HG02610 (cell line): ENCODE data around the gene SLC25A42.
"Not testable (repeated sequence)": the region's sequence is repeated elsewhere in the genome, so short reads cannot be mapped to it uniquely, and the experiment has no call there.

Experiments
- ATAC-seq: cut with Tn5 transposase; IDR thresholded peaks from one replicate; pipeline ENCODE4 v1.9.1; 2021; ENCODE audit warnings: mild to moderate bottlenecking, moderate library complexity; ENCODE audit not compliant: unreplicated experiment

The SLC25A42 gene

GRCh38 chr19:19068659-19069654, 5.2 kb downstream of the SLC25A42 start:
- ATAC-seq: no peak

GRCh38 chr19:19071897-19072296, 8.1 kb downstream of the SLC25A42 start:
- ATAC-seq: no peak

- ATAC-seq: no peak
These were observed 10.5 kb downstream of the SLC25A42 start for GRCh38 chr19:19074196-19074882.

- no peak for ATAC-seq
These were observed 11.3 kb downstream of the SLC25A42 start for GRCh38 chr19:19075126-19075525.

GRCh38 chr19:19076476-19076875, 12.7 kb downstream of the SLC25A42 start:
- ATAC-seq: no peak

- no peak for ATAC-seq
These were observed 13.3 kb downstream of the SLC25A42 start for GRCh38 chr19:19077103-19077502.

- ATAC-seq: no peak
These were observed 15.0 kb downstream of the SLC25A42 start for GRCh38 chr19:19078801-19079200.

GRCh38 chr19:19079571-19079970, 15.8 kb downstream of the SLC25A42 start:
- ATAC-seq: no peak

- no peak for ATAC-seq
These were observed 17.9 kb downstream of the SLC25A42 start for GRCh38 chr19:19081642-19082151.

- ATAC-seq: no peak
These were observed 19.8 kb downstream of the SLC25A42 start for GRCh38 chr19:19083413-19084178.

- no peak for ATAC-seq
These were observed 23.9 kb downstream of the SLC25A42 start for GRCh38 chr19:19087676-19088075.

- ATAC-seq: no peak
These were observed 30.7 kb downstream of the SLC25A42 start for GRCh38 chr19:19094513-19094912.

GRCh38 chr19:19095691-19096090, 31.9 kb downstream of the SLC25A42 start:
- ATAC-seq: no peak

GRCh38 chr19:19096641-19097627, 33.1 kb downstream of the SLC25A42 start:
- no peak for ATAC-seq

GRCh38 chr19:19098084-19098702, 34.4 kb downstream of the SLC25A42 start:
- ATAC-seq: no peak

GRCh38 chr19:19098703-19099632, 35.2 kb downstream of the SLC25A42 start:
- ATAC-seq: no peak

GRCh38 chr19:19101540-19101939, 37.7 kb downstream of the SLC25A42 start:
- no peak for ATAC-seq

GRCh38 chr19:19102566-19102965, 38.8 kb downstream of the SLC25A42 start:
- ATAC-seq: not testable (repeated sequence)
